Trophoblast cell (in vitro differentiated cells and primary cell): ENCODE measurements around the gene SSH3.

ENCODE experiments used
- DNase-seq, 2 donors: peaks; one replicate each; pipeline ENCODE4 v3.0.0-alpha.2; 2016
- H2AFZ ChIP-seq: 2 replicates; pipeline ENCODE4 v1.6.1; 2013; ENCODE audit warnings: low read length, moderate library complexity, mild to moderate bottlenecking; ENCODE audit not compliant: insufficient read depth, poor library complexity
- H2AK5ac ChIP-seq: 2 replicates; pipeline ENCODE4 v1.6.1; 2013; ENCODE audit warnings: mild to moderate bottlenecking, low read length
- H2BK120ac ChIP-seq: 2 replicates; pipeline ENCODE4 v1.6.1; 2013; ENCODE audit warnings: low read length, mild to moderate bottlenecking, moderate library complexity; ENCODE audit not compliant: insufficient read depth, poor library complexity
- H2BK12ac ChIP-seq: 2 replicates; pipeline ENCODE4 v1.6.1; 2013; ENCODE audit warnings: mild to moderate bottlenecking, low read length, moderate library complexity
- H2BK5ac ChIP-seq: 2 replicates; pipeline ENCODE4 v1.6.1; 2013; ENCODE audit warnings: low read length, low read depth, moderate library complexity, mild to moderate bottlenecking; ENCODE audit not compliant: poor library complexity
- H3K14ac ChIP-seq: 2 replicates; pipeline ENCODE4 v1.6.1; 2013; ENCODE audit warnings: mild to moderate bottlenecking, low read length
- H3K18ac ChIP-seq: 2 replicates; pipeline ENCODE4 v1.6.1; 2013; ENCODE audit warnings: mild to moderate bottlenecking, low read length
- H3K23ac ChIP-seq: 2 replicates; pipeline ENCODE4 v1.6.1; 2013; ENCODE audit warnings: low read length
- H3K27ac ChIP-seq: 2 replicates; pipeline ENCODE4 v1.5.1; 2013; ENCODE audit warnings: low read depth, mild to moderate bottlenecking, inconsistent platforms, low read length, moderate library complexity
- H3K27me3 ChIP-seq: 2 replicates; pipeline ENCODE4 v1.6.1; 2013; ENCODE audit warnings: inconsistent platforms, mild to moderate bottlenecking, low read length, moderate library complexity; ENCODE audit not compliant: insufficient read depth
- H3K36me3 ChIP-seq, 2 experiments: 1 replicate in 1 of 2; 2 replicates in 1 of 2; pipeline ENCODE4 v1.6.1; 2013; ENCODE audit warnings: low read length in 2 of 2, mild to moderate bottlenecking in 2 of 2, moderate library complexity in 1 of 2; ENCODE audit not compliant: insufficient read depth in 2 of 2, control insufficient read depth in 1 of 2
- H3K4ac ChIP-seq: 2 replicates; pipeline ENCODE4 v1.6.1; 2013; ENCODE audit warnings: low read depth, mild to moderate bottlenecking, low read length, moderate library complexity
- H3K4me1 ChIP-seq, 2 experiments: 1 replicate in 1 of 2; 2 replicates in 1 of 2; pipeline ENCODE4 v1.6.1; 2013; ENCODE audit warnings: low read length in 2 of 2, mild to moderate bottlenecking in 2 of 2, moderate library complexity in 1 of 2; ENCODE audit not compliant: insufficient read depth in 2 of 2, control insufficient read depth in 1 of 2
- H3K4me2 ChIP-seq: 2 replicates; pipeline ENCODE4 v1.6.1; 2013; ENCODE audit warnings: inconsistent platforms, mild to moderate bottlenecking, low read length, moderate library complexity
- H3K4me3 ChIP-seq: 2 replicates; pipeline ENCODE4 v1.5.1; 2013; ENCODE audit warnings: mild to moderate bottlenecking, low read depth, low read length, inconsistent platforms
- H3K79me1 ChIP-seq: one replicate; pipeline ENCODE4 v1.6.1; 2013; ENCODE audit warnings: low read length
- H3K79me2 ChIP-seq: 2 replicates; pipeline ENCODE4 v1.6.1; 2013; ENCODE audit warnings: low read length, mild to moderate bottlenecking; ENCODE audit not compliant: control insufficient read depth, insufficient read depth, poor library complexity
- H3K9ac ChIP-seq: 2 replicates; pipeline ENCODE4 v1.6.1; 2013; ENCODE audit warnings: mild to moderate bottlenecking, low read length
- H3K9me3 ChIP-seq: 2 replicates; pipeline ENCODE4 v1.6.1; 2013; ENCODE audit warnings: low read depth, mild to moderate bottlenecking, control low read depth, inconsistent platforms, low read length; ENCODE audit not compliant: insufficient read depth
- H4K12ac ChIP-seq: 2 replicates; pipeline ENCODE4 v1.6.1; 2013; ENCODE audit warnings: low read depth, mild to moderate bottlenecking, low read length, moderate library complexity
- H4K8ac ChIP-seq: 2 replicates; pipeline ENCODE4 v1.6.1; 2013; ENCODE audit warnings: low read depth, mild to moderate bottlenecking, low read length, moderate library complexity
- H4K91ac ChIP-seq: one replicate; pipeline ENCODE4 v1.6.1; 2013; ENCODE audit warnings: low read depth, mild to moderate bottlenecking, low read length, moderate library complexity
- WGBS: extraction: QIAGEN DNeasy Blood & Tissue Kit; methylation state at CpG from one replicate; pipeline ENCODE4 v1.1.7; 2013; ENCODE audit warnings: missing lambda C conversion rate; ENCODE audit not compliant: insufficient read length, insufficient coverage; ENCODE audit errors: extremely low coverage; 5-methylcytosine and 5-hydroxymethylcytosine counted together

Gene SSH3

GRCh38 chr11:67353317-67354074 is 50.2 kb downstream of the SSH3 start, which contains the start of gene POLD4:
Gene POLD4, minus strand, starts transcription at chr11:67353546. Its CDS starts 147 bp downstream, at chr11:67353399.
- H4K91ac ChIP-seq: peak within 1 kb of the TSS; percentile 93
- H3K36me3 ChIP-seq: no peaks in the 10 kb centered on the region
- WGBS: no CpG with 5 or more reads among the region's 37 CpGs
- peaks cover 9% of the 10 kb centered on the region for H3K79me2 ChIP-seq
- peak within 1 kb of the TSS; percentile 86 for H2AK5ac ChIP-seq
- H3K27me3 ChIP-seq: no peaks in the 10 kb centered on the region
- peak within 1 kb of the TSS; percentile 71 for H3K9ac ChIP-seq
- peak within 1 kb of the TSS; percentile 91 for H3K27ac ChIP-seq
- H3K14ac ChIP-seq: peak within 1 kb of the TSS; percentile 80
- H3K79me1 ChIP-seq: peaks cover 19% of the 10 kb centered on the region
- no peaks in the 10 kb centered on the region for H3K9me3 ChIP-seq
- peak within 1 kb of the TSS; percentile 87 for H3K4me2 ChIP-seq
- peak within 1 kb of the TSS; percentile 78 for H2BK12ac ChIP-seq
- peak within 1 kb of the TSS; percentile 61 for H2AFZ ChIP-seq
- peak within 1 kb of the TSS; percentile 66 for H2BK120ac ChIP-seq
- H3K4ac ChIP-seq: peak within 1 kb of the TSS; percentile 77
- peak within 1 kb of the TSS; percentile 6 for H3K23ac ChIP-seq
- H2BK5ac ChIP-seq: peak within 1 kb of the TSS; percentile 76
- peak within 1 kb of the TSS; percentile 61 for H3K18ac ChIP-seq
- H4K12ac ChIP-seq: peak within 1 kb of the TSS; percentile 72
- peak; percentile 92 to 93 for DNase-seq
- peak within 1 kb of the TSS; percentile 87 for H4K8ac ChIP-seq
- H3K4me3 ChIP-seq: peak within 1 kb of the TSS; percentile 80
- peaks cover 18 to 25% of the 10 kb centered on the region in 2 experiments for H3K4me1 ChIP-seq

DNA sequence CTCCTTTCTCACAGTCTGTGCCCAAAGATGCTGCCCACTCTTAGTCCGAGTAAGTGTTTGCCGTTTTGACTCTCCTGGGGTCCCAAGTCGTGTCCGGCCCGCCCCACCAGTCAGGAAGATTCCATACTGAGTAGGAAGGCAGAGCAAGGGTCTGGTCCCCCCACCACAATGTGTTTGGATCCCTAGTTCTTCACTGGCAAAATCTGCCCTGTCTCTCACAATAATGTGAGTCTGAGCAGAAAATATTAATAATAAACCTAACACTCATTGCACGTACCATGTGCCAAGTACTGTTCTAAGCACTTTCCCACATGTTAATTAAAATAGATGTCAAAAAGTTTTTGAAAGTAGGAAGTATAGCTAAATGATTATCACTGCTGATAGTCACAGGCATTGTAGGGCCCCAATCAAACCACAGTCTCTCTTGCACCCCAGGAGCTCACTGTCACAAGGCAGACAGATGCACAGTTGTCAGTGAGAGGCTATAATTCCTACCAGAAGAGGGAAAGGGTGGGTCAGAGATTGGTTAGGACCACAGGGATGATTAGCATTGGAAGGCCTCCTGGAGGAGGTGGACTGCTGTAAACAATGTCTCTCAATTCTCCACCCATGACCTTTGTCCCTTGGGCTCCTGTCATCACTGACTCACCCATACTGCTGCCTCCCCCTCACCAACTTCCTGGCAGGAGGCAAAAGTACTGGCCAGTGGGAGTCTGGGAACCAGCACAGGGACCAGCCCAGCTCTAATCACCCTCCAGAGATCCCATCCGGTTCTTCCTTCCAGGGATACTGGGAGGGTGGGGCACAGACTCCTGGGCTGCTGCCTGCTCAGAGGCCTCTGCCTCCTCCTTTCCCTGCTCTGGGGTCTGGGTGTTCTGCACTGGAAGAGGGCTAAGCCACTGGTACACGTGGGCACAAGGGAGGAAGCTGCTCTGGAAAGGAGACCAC is 51.0 kb downstream of the SSH3 start:
- Histone ChIP-seq H3K4me3 (no peak overlapping the region), H3K79me1 (peaks cover 19% of the 10 kb centered on the region), H3K14ac (peak overlapping the region; percentile 69), H3K36me3 (no peaks in the 10 kb centered on the region), H2BK120ac (peak overlapping the region; percentile 66), H4K91ac (peak overlapping the region; percentile 93), H2AFZ (peak overlapping the region; percentile 61), H3K18ac (peak overlapping the region; percentile 61), H4K8ac (peak overlapping the region; percentile 87), H3K9me3 (no peaks in the 10 kb centered on the region), H3K79me2 (peaks cover 9% of the 10 kb centered on the region), H3K9ac (peak overlapping the region; percentile 54), H3K23ac (no peak overlapping the region), H2BK12ac (peak overlapping the region; percentile 78), H3K4me1 (peaks cover 18 to 25% of the 10 kb centered on the region in 2 experiments), H3K4me2 (peak overlapping the region; percentile 73), H3K4ac (peak overlapping the region; percentile 77), H2AK5ac (peak overlapping the region; percentile 81), H3K27me3 (no peaks in the 10 kb centered on the region), H2BK5ac (peak overlapping the region; percentile 76), H4K12ac (peak overlapping the region; percentile 72), H3K27ac (peak overlapping the region; percentile 91)
- DNase-seq: peak; percentile 57 to 61
- no CpG with 5 or more reads among the region's 8 CpGs for WGBS

GRCh38 chr11:67355023-67355793 is 51.9 kb downstream of the SSH3 start:
- Histone ChIP-seq H3K4ac (peak overlapping the region; percentile 16), H3K79me1 (peaks cover 19% of the 10 kb centered on the region), H3K4me3 (no peak overlapping the region), H4K91ac (peak overlapping the region; percentile 82), H3K14ac (peak overlapping the region; percentile 52), H3K27me3 (no peaks in the 10 kb centered on the region), H2AK5ac (peak overlapping the region; percentile 61), H2BK12ac (peak overlapping the region; percentile 41), H2BK120ac (peak overlapping the region; percentile 43), H3K9me3 (no peaks in the 10 kb centered on the region), H3K4me1 (peaks cover 18 to 25% of the 10 kb centered on the region in 2 experiments), H3K36me3 (no peaks in the 10 kb centered on the region), H3K9ac (no peak overlapping the region), H3K79me2 (peaks cover 9% of the 10 kb centered on the region), H2AFZ (no peak overlapping the region), H2BK5ac (peak overlapping the region; percentile 52), H4K8ac (peak overlapping the region; percentile 32), H3K23ac (no peak overlapping the region), H3K27ac (peak overlapping the region; percentile 43), H3K18ac (peak overlapping the region; percentile 20), H3K4me2 (no peak overlapping the region), H4K12ac (no peak overlapping the region)
- no CpG with 5 or more reads among the region's 11 CpGs for WGBS
- DNase-seq: no peak
